SH-SY5Y (cell line): Measurements from ENCODE around the gene ARHGAP15.

Source experiments
- GATA2 ChIP-seq: IDR thresholded peaks from 2 replicates; pipeline ENCODE4 v1.6.1; 2011; ENCODE audit warnings: mild to moderate bottlenecking, low read depth, low read length
- GATA3 ChIP-seq: IDR thresholded peaks from 2 replicates; pipeline ENCODE4 v1.6.1; 2011; ENCODE audit warnings: low read depth, mild to moderate bottlenecking, low read length, moderate library complexity

ARHGAP15 gene

DNA sequence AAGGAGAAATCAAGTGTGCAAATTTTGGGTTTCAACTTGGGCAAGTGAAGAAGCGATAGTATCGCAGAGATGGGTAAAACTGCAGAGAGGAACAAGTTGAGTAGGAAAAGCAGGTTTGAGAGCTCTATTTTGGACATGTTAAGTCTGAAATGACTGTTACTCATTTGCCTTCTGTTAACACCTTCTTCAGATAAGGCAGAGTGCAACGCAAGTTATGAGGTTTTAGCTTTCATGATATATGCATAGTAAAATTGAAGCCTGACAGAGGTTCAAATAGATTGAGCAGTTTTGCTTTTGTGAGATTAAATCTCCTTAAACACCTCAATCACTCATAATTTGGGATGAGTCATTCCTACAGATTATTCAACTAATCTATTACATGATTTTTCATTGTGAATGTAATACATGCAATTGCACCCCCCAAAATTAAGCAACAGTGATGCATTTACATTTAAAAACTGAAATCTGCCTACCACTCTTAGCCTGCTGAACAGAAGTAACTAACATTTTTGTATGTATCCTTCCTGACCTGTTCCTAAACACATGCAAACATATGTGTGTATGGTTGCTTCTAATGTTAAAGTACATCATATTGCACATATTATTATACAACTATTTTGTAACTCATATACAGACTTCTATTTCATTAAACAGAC lies 575.4 kb downstream of the ARHGAP15 start:
- TF ChIP-seq GATA3: no peak
- TF ChIP-seq GATA2: no peak

GRCh38 chr2:143705108-143705707 lies 576.0 kb downstream of the ARHGAP15 start:
- TF ChIP-seq GATA2: no peak
- TF ChIP-seq GATA3: no peak

DNA sequence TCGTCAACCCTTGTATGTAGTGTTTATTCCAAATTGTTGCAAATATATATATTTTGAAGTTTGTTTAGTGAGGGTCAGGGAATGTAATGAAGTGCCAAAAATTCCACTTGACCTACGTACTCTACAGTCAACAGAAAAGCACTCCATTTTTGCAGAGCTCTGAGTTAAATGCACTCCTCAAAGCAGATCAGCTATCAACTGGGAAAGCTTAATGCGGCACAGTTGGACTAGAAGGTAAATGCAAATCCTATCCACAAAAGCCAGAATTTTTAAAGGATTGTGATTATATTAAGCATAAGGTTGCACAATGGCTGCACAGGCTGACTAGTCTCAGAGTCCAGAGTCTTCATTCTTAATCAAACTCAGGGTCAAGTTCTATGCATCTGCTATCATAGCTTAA lies 577.1 kb downstream of the ARHGAP15 start:
- no peak for TF ChIP-seq GATA3
- no peak for TF ChIP-seq GATA2

GRCh38 chr2:143708682-143709081 lies 579.5 kb downstream of the ARHGAP15 start:
- TF ChIP-seq GATA3 (no peak), GATA2 (no peak)

DNA sequence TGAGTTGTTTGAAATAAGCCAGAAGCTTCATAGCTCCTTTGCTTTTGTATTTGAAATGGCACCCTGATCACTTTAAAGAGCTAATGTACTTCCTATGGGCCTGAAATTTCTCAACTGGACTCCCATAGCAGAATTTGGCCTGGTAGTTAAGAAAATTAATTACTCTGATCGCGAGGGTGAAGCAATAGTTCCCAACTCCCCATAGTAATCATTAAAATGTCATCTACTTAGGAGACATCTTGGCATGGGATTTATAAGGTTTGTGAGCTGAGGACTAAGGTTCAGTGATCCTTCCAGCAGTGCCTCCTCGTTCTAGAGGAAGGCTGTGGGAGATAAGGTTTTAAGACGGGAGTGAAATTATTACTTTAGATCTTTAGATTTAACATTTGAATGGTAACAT lies 581.0 kb downstream of the ARHGAP15 start:
- TF ChIP-seq GATA2 (no peak), GATA3 (no peak)

DNA sequence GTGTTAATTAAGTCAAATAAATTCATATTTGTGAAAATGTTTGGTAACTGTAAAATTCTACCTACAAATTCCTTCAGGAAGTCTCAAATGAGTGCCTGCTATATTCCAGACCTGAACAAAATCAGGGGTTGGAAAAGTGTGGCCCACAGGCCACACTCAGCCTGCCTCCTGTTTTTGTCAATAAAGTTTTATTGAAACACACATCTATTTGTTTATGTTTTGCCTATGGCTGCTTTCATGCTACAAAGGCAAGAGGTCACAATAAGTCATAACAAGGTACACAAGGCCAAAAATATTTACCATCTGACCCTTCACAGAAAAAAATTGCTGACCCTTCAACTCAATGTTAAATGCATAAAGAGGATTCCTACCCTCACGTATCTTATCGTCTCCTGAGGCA lies 581.7 kb downstream of the ARHGAP15 start:
- TF ChIP-seq GATA3 (no peak), GATA2 (no peak)

DNA sequence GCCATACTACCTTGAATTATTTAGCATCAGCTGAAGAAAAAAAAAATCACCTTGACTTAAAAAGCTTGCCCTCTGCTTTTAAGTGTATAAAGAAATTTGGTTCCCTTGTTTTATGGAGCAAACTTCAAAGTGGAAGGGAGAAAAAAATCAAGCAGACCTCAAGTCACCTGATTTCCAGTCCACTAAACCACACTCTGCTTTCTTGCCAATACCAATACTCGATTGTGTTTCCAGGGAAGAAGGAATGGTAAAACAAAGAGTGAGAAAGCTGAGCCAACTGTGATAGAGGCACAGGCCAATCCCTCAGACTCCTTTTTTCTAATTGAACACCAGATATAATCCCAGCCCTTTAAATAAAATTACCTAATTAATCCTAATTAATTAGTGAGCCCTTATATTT lies 587.3 kb downstream of the ARHGAP15 start:
- TF ChIP-seq GATA3 (no peak), GATA2 (no peak)

DNA sequence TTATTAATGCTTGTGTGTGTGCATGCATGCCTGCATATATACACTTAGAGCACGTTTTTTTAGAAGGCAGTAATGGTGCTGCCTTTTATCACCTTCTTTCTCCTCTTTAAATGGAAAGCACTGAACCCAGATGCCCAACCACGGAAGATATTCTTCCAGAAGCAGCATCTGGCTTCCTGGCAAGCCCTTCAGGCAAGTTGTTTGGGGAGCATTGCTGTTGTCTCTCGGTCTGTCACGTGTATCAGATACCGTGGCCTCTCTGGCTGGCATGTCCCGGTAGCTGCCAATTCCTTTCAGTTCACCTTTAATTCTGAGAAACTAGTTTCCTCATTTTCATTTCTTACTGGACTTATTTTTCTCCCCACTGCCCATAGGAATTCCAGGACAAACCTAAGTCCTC lies 587.8 kb downstream of the ARHGAP15 start:
- no peak for TF ChIP-seq GATA3
- TF ChIP-seq GATA2: peak; percentile 63

DNA sequence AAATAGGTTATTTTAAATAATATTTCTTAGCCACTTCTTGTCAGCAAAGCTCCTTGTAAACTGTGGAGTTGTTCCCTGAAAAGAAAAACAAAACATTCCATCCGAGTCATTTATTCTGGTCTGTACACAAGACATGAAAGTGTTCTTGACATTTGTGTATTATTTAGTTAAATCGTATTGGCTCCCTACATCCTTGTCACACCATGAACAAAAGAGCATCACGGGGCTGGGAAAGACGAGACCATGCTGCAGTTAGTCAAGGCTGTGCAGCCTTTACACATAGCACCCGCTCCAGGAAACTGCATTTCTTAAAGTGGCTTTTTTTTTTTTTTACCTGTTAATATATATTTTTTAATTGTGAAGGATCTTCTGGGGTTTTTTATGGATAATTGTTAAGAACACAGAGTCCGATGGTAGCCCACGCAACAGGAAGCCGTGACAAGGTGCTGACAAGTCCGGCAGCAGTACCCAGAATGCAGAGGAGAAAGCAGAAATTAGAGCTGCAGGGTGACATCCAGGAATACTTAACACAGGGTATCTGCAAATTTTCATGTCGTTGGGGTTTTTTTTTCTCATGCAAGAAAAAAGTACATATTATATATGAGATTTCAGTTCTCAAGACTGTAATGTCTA lies 588.4 kb downstream of the ARHGAP15 start:
- TF ChIP-seq GATA2: no peak
- TF ChIP-seq GATA3: no peak

- TF ChIP-seq GATA3 (no peak), GATA2 (no peak)
These were observed 589.5 kb downstream of the ARHGAP15 start for GRCh38 chr2:143718745-143719144.

- no peak for TF ChIP-seq GATA3
- TF ChIP-seq GATA2: no peak
These were observed 590.2 kb downstream of the ARHGAP15 start for GRCh38 chr2:143719406-143719805.

GRCh38 chr2:143720095-143720664 lies 591.0 kb downstream of the ARHGAP15 start:
- TF ChIP-seq GATA3 (no peak), GATA2 (no peak)

- TF ChIP-seq GATA2 (no peak), GATA3 (no peak)
These were observed 596.2 kb downstream of the ARHGAP15 start for GRCh38 chr2:143725400-143725799.

- TF ChIP-seq GATA2: no peak
- no peak for TF ChIP-seq GATA3
These were observed 597.1 kb downstream of the ARHGAP15 start for GRCh38 chr2:143726151-143726845.
